HepG2 (cell line): Measurements from ENCODE around the gene JUND. TPM values are rescaled to one million over a fixed set of nuclear protein-coding genes. Genes with fewer than 3 reads are reported as not detected.
A peak's percentile ranks its signal among the peaks of the same experiment; 100 is the strongest.

Experiments
- BORCS8-MEF2B ChIP-seq: sonication (generic); formaldehyde crosslinking; IDR thresholded peaks from 2 replicates; pipeline ENCODE4 v1.8.0; 2022; ENCODE audit warnings: mild to moderate bottlenecking, missing genetic modification reagents
- CCDC6 ChIP-seq: sonication (generic); formaldehyde crosslinking; IDR thresholded peaks from 2 replicates; pipeline ENCODE4 v1.8.1; 2022; ENCODE audit warnings: mild to moderate bottlenecking, missing genetic modification reagents, moderate library complexity
- RBM39 ChIP-seq: fragments of 200-400 bp; formaldehyde crosslinking; IDR thresholded peaks from one replicate; pipeline ENCODE4 v1.6.1; 2018; ENCODE audit warnings: antibody characterized with exemption, mild to moderate bottlenecking, low read depth, low read length; ENCODE audit not compliant: poor library complexity, severe bottlenecking
- ZNF234 ChIP-seq: sonication (generic); formaldehyde crosslinking; conservative IDR thresholded peaks from 2 replicates; pipeline ENCODE4 v1.5.1; 2020; ENCODE audit warnings: mild to moderate bottlenecking, missing genetic modification reagents
- ZNF382 ChIP-seq: sonication (generic); formaldehyde crosslinking; IDR thresholded peaks from 2 replicates; pipeline ENCODE4 v1.5.0; 2020; ENCODE audit warnings: missing genetic modification reagents, mild to moderate bottlenecking, borderline replicate concordance
- ZNF430 ChIP-seq: sonication (generic); formaldehyde crosslinking; IDR thresholded peaks from 2 replicates; pipeline ENCODE4 v1.9.0; 2021; ENCODE audit warnings: mild to moderate bottlenecking, missing genetic modification reagents
- ZNF589 ChIP-seq: sonication (generic); formaldehyde crosslinking; conservative IDR thresholded peaks from 2 replicates; pipeline ENCODE4 v1.8.0; 2022; ENCODE audit warnings: mild to moderate bottlenecking, moderate library complexity, missing genetic modification reagents
- ZSCAN25 ChIP-seq: sonication (generic); formaldehyde crosslinking; IDR thresholded peaks from 2 replicates; pipeline ENCODE4 v1.8.0; 2022; ENCODE audit warnings: mild to moderate bottlenecking, missing genetic modification reagents
- ZSCAN31 ChIP-seq: sonication (generic); formaldehyde crosslinking; IDR thresholded peaks from 2 replicates; pipeline ENCODE4 v1.5.0; 2020; ENCODE audit warnings: low read depth, mild to moderate bottlenecking, missing genetic modification reagents
- polyA plus RNA-seq, 8 experiments: library from polyadenylated mRNA; depleted of rRNA in 3 of 8; stranded (reverse) in 7 of 8; unstranded in 1 of 8; fragments of >200 nt; fragmentation: Illumina TruSeq in 4 of 8; extraction: Trizol in 4 of 8; gene quantifications; 2 replicates each; pipeline versions ENCODE4 v1.2.1 to v1.2.3, GENCODE V29; 2011 to 2016; ENCODE audit warnings: low read depth in 4 of 8, missing spikeins in 1 of 8, mixed read lengths in 1 of 8; ENCODE audit not compliant: insufficient read depth in 1 of 8
- total RNA-seq, 5 experiments: library from RNA; depleted of rRNA; stranded (reverse); fragments of >200 nt; fragmentation: Illumina TruSeq; extraction: Trizol; gene quantifications; 2 replicates each; pipeline ENCODE4 v1.2.3, GENCODE V29; 2016; ENCODE audit warnings: low read depth in 1 of 5
- TF ChIP-seq, protein P1 (sequence below): sonication (generic); formaldehyde crosslinking; conservative IDR thresholded peaks from 2 replicates; pipeline ENCODE4 v1.8.1; 2023; ENCODE audit warnings: missing genetic modification reagents
- TF ChIP-seq, protein P2 (sequence below): sonication (generic); formaldehyde crosslinking; IDR thresholded peaks from one replicate; pipeline ENCODE4 v1.5.1; 2020; ENCODE audit warnings: mild to moderate bottlenecking, missing genetic modification reagents; ENCODE audit errors: not compliant biosample characterization
- TF ChIP-seq, protein P3 (sequence below): sonication (generic); formaldehyde crosslinking; IDR thresholded peaks from 2 replicates; pipeline ENCODE4 v1.4.0; 2020; ENCODE audit warnings: missing genetic modification reagents
- TF ChIP-seq, protein P4 (sequence below): sonication (generic); formaldehyde crosslinking; IDR thresholded peaks from 2 replicates; pipeline ENCODE4 v1.5.0; 2020; ENCODE audit warnings: mild to moderate bottlenecking, missing genetic modification reagents, borderline replicate concordance

JUND gene
- total and polyA plus RNA-seq, 2 of the 13 experiments (the other 11 are each of a cell fraction or from before 2014, with no cell fraction given) = 41.2 to 59.8 TPM

DNA sequence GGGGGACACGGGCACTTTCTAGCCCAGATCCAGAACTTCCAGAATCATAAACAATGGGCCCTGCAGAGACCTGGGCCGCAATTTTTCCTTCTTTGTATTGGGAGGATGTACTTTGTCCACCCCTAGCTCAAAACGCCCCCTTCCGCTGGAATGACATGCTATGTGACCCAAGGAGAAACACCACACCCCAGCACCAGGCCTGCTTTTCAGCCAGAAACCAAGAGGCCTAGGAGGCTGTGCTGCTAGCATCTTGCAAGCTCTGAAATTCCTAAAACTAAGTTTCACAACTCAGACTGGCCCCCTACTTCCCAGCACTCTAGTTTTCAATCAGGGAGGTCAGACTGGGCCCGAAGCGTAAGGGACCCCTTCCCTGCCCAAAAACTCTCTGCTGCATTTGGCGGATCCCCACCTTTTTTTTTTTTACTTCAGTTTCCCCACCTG is 40.9 kb upstream of the JUND start (continued):
- TF ChIP-seq ZNF382 (no peak), BORCS8-MEF2B (CRISPR knock-in tag) (no peak), ZNF589 (no peak), ZNF430 (CRISPR knock-in tag) (0 out of 2 replicates have a peak, but pooled peaks have one; percentile 7), CCDC6 (no peak), ZNF234 (0 out of 2 replicates have a peak, but pooled peaks have one; percentile 49), RBM39 (no peak), ZSCAN25 (CRISPR knock-in tag) (no peak), ZSCAN31 (CRISPR knock-in tag) (no peak)
- TF ChIP-seq, protein P1, sequence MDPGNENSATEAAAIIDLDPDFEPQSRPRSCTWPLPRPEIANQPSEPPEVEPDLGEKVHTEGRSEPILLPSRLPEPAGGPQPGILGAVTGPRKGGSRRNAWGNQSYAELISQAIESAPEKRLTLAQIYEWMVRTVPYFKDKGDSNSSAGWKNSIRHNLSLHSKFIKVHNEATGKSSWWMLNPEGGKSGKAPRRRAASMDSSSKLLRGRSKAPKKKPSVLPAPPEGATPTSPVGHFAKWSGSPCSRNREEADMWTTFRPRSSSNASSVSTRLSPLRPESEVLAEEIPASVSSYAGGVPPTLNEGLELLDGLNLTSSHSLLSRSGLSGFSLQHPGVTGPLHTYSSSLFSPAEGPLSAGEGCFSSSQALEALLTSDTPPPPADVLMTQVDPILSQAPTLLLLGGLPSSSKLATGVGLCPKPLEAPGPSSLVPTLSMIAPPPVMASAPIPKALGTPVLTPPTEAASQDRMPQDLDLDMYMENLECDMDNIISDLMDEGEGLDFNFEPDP (CRISPR knock-in tag) = no peak
- TF ChIP-seq, protein P2, sequence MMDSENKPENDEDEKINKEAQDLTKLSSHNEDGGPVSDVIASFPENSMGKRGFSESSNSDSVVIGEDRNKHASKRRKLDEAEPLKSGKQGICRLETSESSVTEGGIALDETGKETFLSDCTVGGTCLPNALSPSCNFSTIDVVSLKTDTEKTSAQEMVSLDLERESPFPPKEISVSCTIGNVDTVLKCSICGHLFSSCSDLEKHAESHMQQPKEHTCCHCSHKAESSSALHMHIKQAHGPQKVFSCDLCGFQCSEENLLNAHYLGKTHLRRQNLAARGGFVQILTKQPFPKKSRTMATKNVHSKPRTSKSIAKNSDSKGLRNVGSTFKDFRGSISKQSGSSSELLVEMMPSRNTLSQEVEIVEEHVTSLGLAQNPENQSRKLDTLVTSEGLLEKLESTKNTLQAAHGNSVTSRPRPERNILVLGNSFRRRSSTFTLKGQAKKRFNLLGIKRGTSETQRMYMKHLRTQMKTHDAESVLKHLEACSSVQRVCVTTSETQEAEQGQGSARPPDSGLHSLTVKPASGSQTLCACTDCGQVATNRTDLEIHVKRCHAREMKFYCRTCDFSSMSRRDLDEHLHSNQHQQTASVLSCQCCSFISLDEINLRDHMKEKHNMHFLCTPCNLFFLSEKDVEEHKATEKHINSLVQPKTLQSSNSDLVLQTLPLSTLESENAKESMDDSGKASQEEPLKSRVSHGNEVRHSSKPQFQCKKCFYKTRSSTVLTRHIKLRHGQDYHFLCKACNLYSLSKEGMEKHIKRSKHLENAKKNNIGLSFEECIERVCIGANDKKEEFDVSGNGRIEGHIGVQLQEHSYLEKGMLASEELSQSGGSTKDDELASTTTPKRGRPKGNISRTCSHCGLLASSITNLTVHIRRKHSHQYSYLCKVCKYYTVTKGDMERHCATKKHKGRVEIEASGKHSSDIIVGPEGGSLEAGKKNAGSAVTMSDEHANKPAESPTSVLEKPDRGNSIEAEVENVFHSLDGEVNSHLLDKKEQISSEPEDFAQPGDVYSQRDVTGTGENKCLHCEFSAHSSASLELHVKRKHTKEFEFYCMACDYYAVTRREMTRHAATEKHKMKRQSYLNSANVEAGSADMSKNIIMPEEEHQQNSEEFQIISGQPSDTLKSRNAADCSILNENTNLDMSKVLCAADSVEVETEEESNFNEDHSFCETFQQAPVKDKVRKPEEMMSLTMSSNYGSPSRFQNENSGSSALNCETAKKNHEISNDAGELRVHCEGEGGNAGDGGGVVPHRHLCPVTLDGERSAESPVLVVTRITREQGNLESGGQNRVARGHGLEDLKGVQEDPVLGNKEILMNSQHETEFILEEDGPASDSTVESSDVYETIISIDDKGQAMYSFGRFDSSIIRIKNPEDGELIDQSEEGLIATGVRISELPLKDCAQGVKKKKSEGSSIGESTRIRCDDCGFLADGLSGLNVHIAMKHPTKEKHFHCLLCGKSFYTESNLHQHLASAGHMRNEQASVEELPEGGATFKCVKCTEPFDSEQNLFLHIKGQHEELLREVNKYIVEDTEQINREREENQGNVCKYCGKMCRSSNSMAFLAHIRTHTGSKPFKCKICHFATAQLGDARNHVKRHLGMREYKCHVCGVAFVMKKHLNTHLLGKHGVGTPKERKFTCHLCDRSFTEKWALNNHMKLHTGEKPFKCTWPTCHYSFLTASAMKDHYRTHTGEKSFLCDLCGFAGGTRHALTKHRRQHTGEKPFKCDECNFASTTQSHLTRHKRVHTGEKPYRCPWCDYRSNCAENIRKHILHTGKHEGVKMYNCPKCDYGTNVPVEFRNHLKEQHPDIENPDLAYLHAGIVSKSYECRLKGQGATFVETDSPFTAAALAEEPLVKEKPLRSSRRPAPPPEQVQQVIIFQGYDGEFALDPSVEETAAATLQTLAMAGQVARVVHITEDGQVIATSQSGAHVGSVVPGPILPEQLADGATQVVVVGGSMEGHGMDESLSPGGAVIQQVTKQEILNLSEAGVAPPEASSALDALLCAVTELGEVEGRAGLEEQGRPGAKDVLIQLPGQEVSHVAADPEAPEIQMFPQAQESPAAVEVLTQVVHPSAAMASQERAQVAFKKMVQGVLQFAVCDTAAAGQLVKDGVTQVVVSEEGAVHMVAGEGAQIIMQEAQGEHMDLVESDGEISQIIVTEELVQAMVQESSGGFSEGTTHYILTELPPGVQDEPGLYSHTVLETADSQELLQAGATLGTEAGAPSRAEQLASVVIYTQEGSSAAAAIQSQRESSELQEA (CRISPR knock-in tag) = no peak
- TF ChIP-seq, protein P3, sequence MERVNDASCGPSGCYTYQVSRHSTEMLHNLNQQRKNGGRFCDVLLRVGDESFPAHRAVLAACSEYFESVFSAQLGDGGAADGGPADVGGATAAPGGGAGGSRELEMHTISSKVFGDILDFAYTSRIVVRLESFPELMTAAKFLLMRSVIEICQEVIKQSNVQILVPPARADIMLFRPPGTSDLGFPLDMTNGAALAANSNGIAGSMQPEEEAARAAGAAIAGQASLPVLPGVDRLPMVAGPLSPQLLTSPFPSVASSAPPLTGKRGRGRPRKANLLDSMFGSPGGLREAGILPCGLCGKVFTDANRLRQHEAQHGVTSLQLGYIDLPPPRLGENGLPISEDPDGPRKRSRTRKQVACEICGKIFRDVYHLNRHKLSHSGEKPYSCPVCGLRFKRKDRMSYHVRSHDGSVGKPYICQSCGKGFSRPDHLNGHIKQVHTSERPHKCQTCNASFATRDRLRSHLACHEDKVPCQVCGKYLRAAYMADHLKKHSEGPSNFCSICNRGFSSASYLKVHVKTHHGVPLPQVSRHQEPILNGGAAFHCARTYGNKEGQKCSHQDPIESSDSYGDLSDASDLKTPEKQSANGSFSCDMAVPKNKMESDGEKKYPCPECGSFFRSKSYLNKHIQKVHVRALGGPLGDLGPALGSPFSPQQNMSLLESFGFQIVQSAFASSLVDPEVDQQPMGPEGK (CRISPR knock-in tag) = peak; percentile 56; the same call in 1 of the 2 replicates
- TF ChIP-seq, protein P4, sequence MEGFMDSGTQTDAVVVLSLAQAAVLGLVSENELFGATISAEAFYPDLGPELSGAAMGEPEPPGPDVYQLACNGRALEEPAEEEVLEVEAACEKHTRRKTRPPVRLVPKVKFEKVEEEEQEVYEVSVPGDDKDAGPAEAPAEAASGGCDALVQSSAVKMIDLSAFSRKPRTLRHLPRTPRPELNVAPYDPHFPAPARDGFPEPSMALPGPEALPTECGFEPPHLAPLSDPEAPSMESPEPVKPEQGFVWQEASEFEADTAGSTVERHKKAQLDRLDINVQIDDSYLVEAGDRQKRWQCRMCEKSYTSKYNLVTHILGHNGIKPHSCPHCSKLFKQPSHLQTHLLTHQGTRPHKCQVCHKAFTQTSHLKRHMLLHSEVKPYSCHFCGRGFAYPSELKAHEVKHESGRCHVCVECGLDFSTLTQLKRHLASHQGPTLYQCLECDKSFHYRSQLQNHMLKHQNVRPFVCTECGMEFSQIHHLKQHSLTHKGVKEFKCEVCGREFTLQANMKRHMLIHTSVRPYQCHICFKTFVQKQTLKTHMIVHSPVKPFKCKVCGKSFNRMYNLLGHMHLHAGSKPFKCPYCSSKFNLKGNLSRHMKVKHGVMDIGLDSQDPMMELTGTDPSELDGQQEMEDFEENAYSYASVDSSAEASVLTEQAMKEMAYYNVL (CRISPR knock-in tag) = 0 out of 2 replicates have a peak, but pooled peaks have one; percentile 15
